DMS153 (cell line): ENCODE data around the gene ZNF768.
A peak's percentile ranks its signal among the peaks of the same experiment; 100 is the strongest.
"Not testable (repeated sequence)": the region's sequence is repeated elsewhere in the genome, so short reads cannot be mapped to it uniquely, and the experiment has no call there.

ENCODE experiments used
- DNase-seq: peaks from one replicate; lab custom pipeline; 2025; lab: John Stamatoyannopoulos, UW

The ZNF768 gene

GRCh38 chr16:30555315-30556124, 29.2 kb upstream of the ZNF768 start:
- no peak for DNase-seq

GRCh38 chr16:30554557-30555314, 28.4 kb upstream of the ZNF768 start:
- DNase-seq: no peak

GRCh38 chr16:30553393-30553899, 27.1 kb upstream of the ZNF768 start:
- DNase-seq: no peak

GRCh38 chr16:30552956-30553355, 26.6 kb upstream of the ZNF768 start:
- DNase-seq: no peak

GRCh38 chr16:30551781-30552180, 25.4 kb upstream of the ZNF768 start:
- DNase-seq: no peak

- no peak for DNase-seq
Observed at GRCh38 chr16:30548416-30549253, 22.3 kb upstream of the ZNF768 start.

GRCh38 chr16:30546115-30546514, 19.7 kb upstream of the ZNF768 start:
- no peak for DNase-seq

GRCh38 chr16:30543067-30543466, 16.7 kb upstream of the ZNF768 start:
- no peak for DNase-seq

- DNase-seq: no peak
Observed at GRCh38 chr16:30541502-30542329, 15.3 kb upstream of the ZNF768 start.

GRCh38 chr16:30540916-30541464, 14.6 kb upstream of the ZNF768 start:
- DNase-seq: not testable (repeated sequence)

GRCh38 chr16:30539986-30540526, 13.7 kb upstream of the ZNF768 start:
- DNase-seq: not testable (repeated sequence)

GRCh38 chr16:30539000-30539964, 12.9 kb upstream of the ZNF768 start:
- DNase-seq: no peak

GRCh38 chr16:30536391-30537024, 10.1 kb upstream of the ZNF768 start:
- not testable (repeated sequence) for DNase-seq

- DNase-seq: peak; percentile 53
Observed at GRCh38 chr16:30535777-30536190, 9.4 kb upstream of the ZNF768 start.

GRCh38 chr16:30535106-30535776, 8.9 kb upstream of the ZNF768 start:
- DNase-seq: no peak

- peak; percentile 83 for DNase-seq
Observed at GRCh38 chr16:30534368-30535105, 8.2 kb upstream of the ZNF768 start, which contains the start of gene ZNF747. TSS of gene ZNF747 (minus strand) at chr16:30534858. CDS start at chr16:30534679, 179 bp downstream.

- DNase-seq: no peak
Observed at GRCh38 chr16:30533748-30534367, 7.5 kb upstream of the ZNF768 start.
